ENCODE data around the gene CELA2A. TPM values are rescaled to one million over a fixed set of nuclear protein-coding genes. Genes with fewer than 3 reads are reported as not detected.
"Not testable (repeated sequence)": the region's sequence is repeated elsewhere in the genome, so short reads cannot be mapped to it uniquely, and the experiment has no call there.

The CELA2A gene
- total RNA-seq, 1 experiment from 2014 or later: 0.72 TPM

DNA sequence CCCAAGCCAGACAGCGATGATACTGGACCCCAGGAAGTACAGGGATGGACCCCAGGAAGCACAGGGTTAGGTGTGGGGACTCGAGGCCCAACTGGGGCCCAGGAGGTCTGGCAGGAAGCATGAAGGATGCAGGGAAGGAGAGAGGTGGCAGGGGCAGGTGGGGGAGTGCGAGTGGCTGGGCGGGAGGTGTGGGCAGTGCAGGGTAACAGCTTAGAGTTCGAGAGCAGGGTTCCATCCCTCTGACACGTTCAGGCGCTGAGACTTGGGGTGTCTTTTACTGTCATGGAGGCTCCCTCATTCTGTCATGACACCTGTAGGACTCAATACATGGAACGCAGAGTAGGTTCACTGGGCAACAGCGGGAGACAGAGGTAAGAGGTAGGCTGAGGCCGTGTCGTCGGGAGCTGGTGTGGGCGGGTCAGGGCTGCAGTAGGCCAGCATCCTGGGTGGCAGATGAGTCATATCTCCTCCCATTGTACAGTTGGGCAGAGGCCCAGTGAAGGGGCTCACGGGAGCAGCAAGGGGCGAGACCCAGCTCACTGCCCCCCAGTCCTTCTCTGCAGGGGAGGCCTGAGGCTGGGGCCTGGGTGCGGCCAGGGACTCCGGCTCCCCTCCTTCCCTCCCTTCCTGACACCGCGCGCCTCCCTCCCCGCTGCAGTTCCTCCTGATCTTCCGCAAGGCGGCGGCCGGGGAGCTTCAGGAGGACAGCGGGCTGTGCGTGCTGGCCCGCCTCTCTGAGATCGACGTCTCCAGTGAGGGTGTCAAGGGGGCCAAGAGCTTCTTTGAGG lies 29.8 kb upstream of the CELA2A start:
- ChIA-PET POLR2A (interaction anchor here (0.7 to 1.2 kb wide), 2 partner anchors 40 to 102 kb away, joined by 3 to 5 read pairs; no protein-coding TSS in a partner anchor), CTCF (interaction anchor here (1.0 kb wide), 1 partner anchor 103 kb away, joined by 4 read pairs; no protein-coding TSS in a partner anchor)
- Histone ChIP-seq H3K4me3 (ENCODE audit: low read depth in 2 of 2, low read length in 2 of 2) (no peak overlapping the region), H3K27me3 (ENCODE audit: control insufficient read depth, insufficient read depth, low read length) (no peaks in the 10 kb centered on the region), H3K9me3 (ENCODE audit: control insufficient read depth, insufficient read depth, low read depth, low read length) (no peaks in the 10 kb centered on the region), H3K27ac (ENCODE audit: low read length) (peak overlapping the region; percentile 55), H3K4me1 (ENCODE audit: control insufficient read depth, insufficient read depth, low read length) (peaks cover 24% of the 10 kb centered on the region), H3K36me3 (ENCODE audit: control insufficient read depth, insufficient read depth, low read length) (no peaks in the 10 kb centered on the region; the same call in 1 of the 2 replicates)
- intact Hi-C loops (cut with micrococcal nuclease; ENCODE audit: unreplicated experiment): no loop called here
- no peak for DNase-seq (ENCODE audit: low read depth, low spot score)
- ATAC-seq: peak; percentile 73
- in situ Hi-C loops (cut with HindIII; ENCODE audit: low pct_unique_long_range_greater_than_20kb, low sequenced_read_pairs): no loop called here
- TF ChIP-seq POLR2AphosphoS5 (IDR thresholded peaks at IDR 0.05; ENCODE audit: low read depth, low read length) (no peak), SIN3A (IDR thresholded peaks at IDR 0.05; ENCODE audit: borderline replicate concordance, insufficient read depth, low read depth, low read length) (no peak), TCF7L2 (IDR thresholded peaks at IDR 0.05; ENCODE audit: low read depth, low read length) (no peak)
- TF ChIP-seq, protein P1, sequence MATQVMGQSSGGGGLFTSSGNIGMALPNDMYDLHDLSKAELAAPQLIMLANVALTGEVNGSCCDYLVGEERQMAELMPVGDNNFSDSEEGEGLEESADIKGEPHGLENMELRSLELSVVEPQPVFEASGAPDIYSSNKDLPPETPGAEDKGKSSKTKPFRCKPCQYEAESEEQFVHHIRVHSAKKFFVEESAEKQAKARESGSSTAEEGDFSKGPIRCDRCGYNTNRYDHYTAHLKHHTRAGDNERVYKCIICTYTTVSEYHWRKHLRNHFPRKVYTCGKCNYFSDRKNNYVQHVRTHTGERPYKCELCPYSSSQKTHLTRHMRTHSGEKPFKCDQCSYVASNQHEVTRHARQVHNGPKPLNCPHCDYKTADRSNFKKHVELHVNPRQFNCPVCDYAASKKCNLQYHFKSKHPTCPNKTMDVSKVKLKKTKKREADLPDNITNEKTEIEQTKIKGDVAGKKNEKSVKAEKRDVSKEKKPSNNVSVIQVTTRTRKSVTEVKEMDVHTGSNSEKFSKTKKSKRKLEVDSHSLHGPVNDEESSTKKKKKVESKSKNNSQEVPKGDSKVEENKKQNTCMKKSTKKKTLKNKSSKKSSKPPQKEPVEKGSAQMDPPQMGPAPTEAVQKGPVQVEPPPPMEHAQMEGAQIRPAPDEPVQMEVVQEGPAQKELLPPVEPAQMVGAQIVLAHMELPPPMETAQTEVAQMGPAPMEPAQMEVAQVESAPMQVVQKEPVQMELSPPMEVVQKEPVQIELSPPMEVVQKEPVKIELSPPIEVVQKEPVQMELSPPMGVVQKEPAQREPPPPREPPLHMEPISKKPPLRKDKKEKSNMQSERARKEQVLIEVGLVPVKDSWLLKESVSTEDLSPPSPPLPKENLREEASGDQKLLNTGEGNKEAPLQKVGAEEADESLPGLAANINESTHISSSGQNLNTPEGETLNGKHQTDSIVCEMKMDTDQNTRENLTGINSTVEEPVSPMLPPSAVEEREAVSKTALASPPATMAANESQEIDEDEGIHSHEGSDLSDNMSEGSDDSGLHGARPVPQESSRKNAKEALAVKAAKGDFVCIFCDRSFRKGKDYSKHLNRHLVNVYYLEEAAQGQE (IDR thresholded peaks at IDR 0.05; ENCODE audit: insufficient read depth in 1 of 2, low read depth in 2 of 2, low read length in 1 of 2): no peak
- TF ChIP-seq, protein P2, sequence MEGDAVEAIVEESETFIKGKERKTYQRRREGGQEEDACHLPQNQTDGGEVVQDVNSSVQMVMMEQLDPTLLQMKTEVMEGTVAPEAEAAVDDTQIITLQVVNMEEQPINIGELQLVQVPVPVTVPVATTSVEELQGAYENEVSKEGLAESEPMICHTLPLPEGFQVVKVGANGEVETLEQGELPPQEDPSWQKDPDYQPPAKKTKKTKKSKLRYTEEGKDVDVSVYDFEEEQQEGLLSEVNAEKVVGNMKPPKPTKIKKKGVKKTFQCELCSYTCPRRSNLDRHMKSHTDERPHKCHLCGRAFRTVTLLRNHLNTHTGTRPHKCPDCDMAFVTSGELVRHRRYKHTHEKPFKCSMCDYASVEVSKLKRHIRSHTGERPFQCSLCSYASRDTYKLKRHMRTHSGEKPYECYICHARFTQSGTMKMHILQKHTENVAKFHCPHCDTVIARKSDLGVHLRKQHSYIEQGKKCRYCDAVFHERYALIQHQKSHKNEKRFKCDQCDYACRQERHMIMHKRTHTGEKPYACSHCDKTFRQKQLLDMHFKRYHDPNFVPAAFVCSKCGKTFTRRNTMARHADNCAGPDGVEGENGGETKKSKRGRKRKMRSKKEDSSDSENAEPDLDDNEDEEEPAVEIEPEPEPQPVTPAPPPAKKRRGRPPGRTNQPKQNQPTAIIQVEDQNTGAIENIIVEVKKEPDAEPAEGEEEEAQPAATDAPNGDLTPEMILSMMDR (IDR thresholded peaks at IDR 0.05): no peak
- no TSS peak for BruUV-seq (replicated peaks)

DNA sequence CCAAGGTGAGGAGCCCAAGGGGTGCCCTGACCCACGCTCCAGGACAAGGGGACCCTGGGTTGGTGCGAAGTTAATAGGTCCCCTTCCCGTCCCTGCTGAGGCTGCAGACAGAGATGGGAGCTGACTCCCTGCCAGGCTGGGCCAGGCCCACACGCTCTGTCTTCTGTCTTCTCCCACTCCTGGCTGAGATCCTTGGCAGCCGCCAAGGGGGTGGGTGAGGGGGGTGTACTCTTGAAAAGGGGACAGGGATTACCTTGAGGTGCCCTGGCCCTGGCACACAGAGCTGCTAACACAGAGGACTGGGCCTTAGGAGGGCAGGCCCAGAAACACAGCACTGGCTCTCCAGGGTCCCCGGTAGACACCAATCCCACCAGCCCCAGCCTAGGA lies 29.3 kb upstream of the CELA2A start:
- no TSS peak for BruUV-seq (replicated peaks)
- intact Hi-C loops (cut with micrococcal nuclease; ENCODE audit: unreplicated experiment): no loop called here
- CTCF ChIA-PET: interaction anchor here (1.0 kb wide), 1 partner anchor 104 kb away, joined by 4 read pairs; no protein-coding TSS in a partner anchor
- DNase-seq (ENCODE audit: low read depth, low spot score) (no peak), ATAC-seq (peak; percentile 5; the same call in 1 of the 2 replicates)
- Histone ChIP-seq H3K4me1 (ENCODE audit: control insufficient read depth, insufficient read depth, low read length) (peaks cover 26% of the 10 kb centered on the region), H3K9me3 (ENCODE audit: control insufficient read depth, insufficient read depth, low read depth, low read length) (no peaks in the 10 kb centered on the region), H3K4me3 (ENCODE audit: low read depth in 2 of 2, low read length in 2 of 2) (no peak overlapping the region), H3K27ac (ENCODE audit: low read length) (no peak overlapping the region; the same call in 1 of the 2 replicates), H3K27me3 (ENCODE audit: control insufficient read depth, insufficient read depth, low read length) (no peaks in the 10 kb centered on the region), H3K36me3 (ENCODE audit: control insufficient read depth, insufficient read depth, low read length) (no peaks in the 10 kb centered on the region; the same call in 1 of the 2 replicates)
- in situ Hi-C loops (cut with HindIII; ENCODE audit: low pct_unique_long_range_greater_than_20kb, low sequenced_read_pairs): no loop called here
- TF ChIP-seq POLR2AphosphoS5 (IDR thresholded peaks at IDR 0.05; ENCODE audit: low read depth, low read length) (no peak), SIN3A (IDR thresholded peaks at IDR 0.05; ENCODE audit: borderline replicate concordance, insufficient read depth, low read depth, low read length) (no peak), TCF7L2 (IDR thresholded peaks at IDR 0.05; ENCODE audit: low read depth, low read length) (no peak)
- TF ChIP-seq, protein P2 (IDR thresholded peaks at IDR 0.05): no peak
- TF ChIP-seq, protein P1 (IDR thresholded peaks at IDR 0.05; ENCODE audit: insufficient read depth in 1 of 2, low read depth in 2 of 2, low read length in 1 of 2): no peak
- POLR2A ChIA-PET: interaction anchor here (0.7 to 1.2 kb wide), 2 partner anchors 41 to 103 kb away, joined by 3 to 5 read pairs; no protein-coding TSS in a partner anchor

DNA sequence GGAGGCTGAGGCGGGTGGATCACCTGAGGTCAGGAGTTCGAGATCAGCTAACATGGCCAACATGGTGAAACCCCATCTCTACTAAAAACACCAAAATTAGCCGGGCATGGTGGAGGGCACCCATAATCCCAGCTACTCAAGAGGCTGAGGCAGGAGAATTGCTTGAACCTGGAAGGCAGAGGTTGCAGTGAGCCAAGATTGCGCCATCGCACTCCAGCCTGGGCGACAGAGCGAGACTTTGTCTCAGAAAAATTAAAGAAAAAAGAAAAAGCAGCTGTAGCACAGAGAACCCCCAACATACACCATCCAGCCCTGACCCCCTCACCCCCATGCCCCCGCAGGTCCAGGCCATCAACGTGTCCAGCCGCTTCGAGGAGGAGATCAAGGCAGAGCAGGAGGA lies 28.3 kb upstream of the CELA2A start:
- H3K27me3 ChIP-seq (ENCODE audit: control insufficient read depth, insufficient read depth, low read length); H3K36me3 ChIP-seq (ENCODE audit: control insufficient read depth, insufficient read depth, low read length); ATAC-seq; in situ Hi-C loops (cut with HindIII; ENCODE audit: low pct_unique_long_range_greater_than_20kb, low sequenced_read_pairs); DNase-seq (ENCODE audit: low read depth, low spot score); POLR2A ChIA-PET; H3K9me3 ChIP-seq (ENCODE audit: control insufficient read depth, insufficient read depth, low read depth, low read length); H3K4me3 ChIP-seq (ENCODE audit: low read depth in 2 of 2, low read length in 2 of 2); BruUV-seq (replicated peaks); H3K27ac ChIP-seq (ENCODE audit: low read length); intact Hi-C loops (cut with micrococcal nuclease; ENCODE audit: unreplicated experiment): not testable (repeated sequence)
- H3K4me1 ChIP-seq (ENCODE audit: control insufficient read depth, insufficient read depth, low read length): peaks cover 31% of the 10 kb centered on the region
- CTCF ChIA-PET: interaction anchor here (0.6 kb wide), 1 partner anchor 31 kb away, joined by 3 read pairs; no protein-coding TSS in a partner anchor
